ENCODE results near the gene MED19. TPM values are rescaled to one million over a fixed set of nuclear protein-coding genes. Genes with fewer than 3 reads are reported as not detected.
"Not testable (repeated sequence)": the region's sequence is repeated elsewhere in the genome, so short reads cannot be mapped to it uniquely, and the experiment has no call there.

MED19 gene
- total and polyA plus RNA-seq, 11 donors = 6.0 to 19.8 (median 6.9) TPM

GRCh38 chr11:57712256-57713150 lies 488 bp upstream of the MED19 start, which contains the start of gene TMX2:
TSS of gene TMX2 (plus strand) at chr11:57712593. CDS start at chr11:57712619, 26 bp downstream.
- Histone ChIP-seq H3K4me1 (peaks cover 0 to 47% (median 31%) of the 10 kb centered on the region in 12 donors), H3K36me3 (peaks cover 0 to 9% (median 6%) of the 10 kb centered on the region in 9 donors), H3K27ac (peak within 1 kb of the TSS; percentile 73 to 95 (median 91)), H3K4me3 (peak within 1 kb of the TSS; percentile 68 to 100 (median 90)), H3K27me3 (no peaks in the 10 kb centered on the region), H3K9me3 (no peaks in the 10 kb centered on the region)
- no peak for TF ChIP-seq CTCF (IDR thresholded peaks at IDR 0.05)
- TF ChIP-seq POLR2A (IDR thresholded peaks at IDR 0.05) = no peak
- peak; percentile 92 to 96 (median 94) for DNase-seq
- ATAC-seq = peak; percentile 97 to 98 (median 97)
- WGBS, 4 donors = 0 to 1% (median 0%) methylated on average over 41 to 53 of the region's 53 CpGs
- intact Hi-C loops (cut with DNase I) = loop anchor here in 4 of 10 donors (1.0 to 5.0 kb wide), 5 partner anchors 29 to 865 kb away; partner anchors contain the start of genes ZDHHC5 (in 2 of the 4), LPXN (in 1 of the 4), SELENOH (in 1 of the 4) and ZFP91 (in 1 of the 4)

- no peaks in the 10 kb centered on the region for H3K27me3 ChIP-seq
- TF ChIP-seq POLR2A (IDR thresholded peaks at IDR 0.05) (no peak), CTCF (IDR thresholded peaks at IDR 0.05) (no peak)
- peaks cover 0 to 42% (median 30%) of the 10 kb centered on the region in 12 donors for H3K4me1 ChIP-seq
- H3K27ac ChIP-seq = no peak overlapping the region
- H3K36me3 ChIP-seq = peaks cover 0 to 23% (median 8%) of the 10 kb centered on the region in 9 donors
- DNase-seq (no peak), ATAC-seq (no peak)
- no peak overlapping the region for H3K4me3 ChIP-seq
- H3K9me3 ChIP-seq = no peaks in the 10 kb centered on the region
- intact Hi-C loops (cut with DNase I) = loop anchor here in 3 of 10 donors (5.0 kb wide), 3 partner anchors 43 to 867 kb away; partner anchors contain the start of genes ZDHHC5 (in 2 of the 3), LPXN (in 1 of the 3) and ZFP91 (in 1 of the 3)
- WGBS, 4 donors = 92 to 97% (median 94%) methylated on average over 5 of the region's 5 CpGs
These were observed 2.1 kb downstream of the MED19 start for GRCh38 chr11:57709802-57710367.

- H3K4me3 ChIP-seq; H3K27ac ChIP-seq; intact Hi-C loops (cut with DNase I); H3K27me3 ChIP-seq; ATAC-seq; H3K9me3 ChIP-seq; DNase-seq: not testable (repeated sequence)
- 88 to 93% (median 92%) methylated on average over 8 of the region's 8 CpGs for WGBS, 4 donors
- H3K4me1 ChIP-seq = peaks cover 0 to 12% (median under 1%) of the 10 kb centered on the region in 12 donors
- H3K36me3 ChIP-seq = peaks cover 0 to 66% (median 46%) of the 10 kb centered on the region in 9 donors
These were observed 6.6 kb downstream of the MED19 start for GRCh38 chr11:57705432-57705831.

GRCh38 chr11:57704932-57705331 lies 7.1 kb downstream of the MED19 start:
- 85 to 90% (median 87%) methylated on average over 6 of the region's 6 CpGs for WGBS, 4 donors
- intact Hi-C loops (cut with DNase I) = no loop called here
- H3K27ac ChIP-seq = no peak overlapping the region

More at GRCh38 chr11:57704932-57705331, 7.1 kb downstream of the MED19 start:
- Histone ChIP-seq H3K4me3 (no peak overlapping the region), H3K9me3 (no peaks in the 10 kb centered on the region), H3K27me3 (no peaks in the 10 kb centered on the region), H3K36me3 (peaks cover 0 to 71% (median 51%) of the 10 kb centered on the region in 9 donors), H3K4me1 (peaks cover 0 to 9% (median 0%) of the 10 kb centered on the region in 12 donors)
- ATAC-seq (no peak), DNase-seq (no peak)
- no peak for TF ChIP-seq POLR2A (IDR thresholded peaks at IDR 0.05)
- TF ChIP-seq CTCF (IDR thresholded peaks at IDR 0.05) = no peak

Measured in heart left ventricle (tissue), 16 donors.